ENCODE results near the gene SLC9A1.

SLC9A1 gene

DNA sequence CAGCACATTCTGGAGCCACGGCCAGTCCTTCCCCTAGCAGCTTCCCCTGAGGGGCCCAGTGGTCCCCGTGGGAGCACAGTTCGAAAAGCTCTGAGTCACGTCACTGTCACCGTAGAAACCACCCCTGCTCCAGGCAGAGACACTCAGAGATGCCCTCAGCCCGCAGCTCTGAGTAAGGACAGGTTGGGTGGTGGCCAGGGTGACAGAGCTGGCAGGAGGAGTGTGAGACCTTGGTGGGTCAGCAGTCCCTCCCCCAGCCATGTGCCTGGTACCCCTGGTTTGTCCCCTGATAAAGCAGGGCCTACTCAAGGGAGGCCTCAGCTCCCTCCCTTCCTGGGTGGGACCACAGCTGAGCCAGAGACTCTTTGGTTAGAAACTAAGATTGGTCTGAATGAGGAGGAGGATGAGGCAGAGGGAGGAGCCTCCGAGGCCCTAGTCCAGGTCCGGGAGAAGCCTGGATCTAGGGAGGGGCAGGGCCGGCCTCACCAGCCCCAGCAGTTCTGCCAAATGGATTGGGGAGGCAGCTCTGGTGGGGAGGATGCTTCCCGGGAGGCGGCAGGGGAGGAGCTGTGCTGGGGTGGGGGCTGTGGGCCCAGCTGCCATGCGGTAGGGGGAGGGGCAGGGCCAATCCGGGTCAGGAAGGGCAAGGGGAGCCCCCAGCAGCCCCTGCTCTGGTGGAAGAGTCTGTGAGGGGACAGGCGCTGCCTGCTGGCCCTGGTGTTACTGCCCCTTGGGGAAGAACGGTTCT, 55.2 kb downstream of the SLC9A1 start:
- TF ChIP-seq, protein P1, sequence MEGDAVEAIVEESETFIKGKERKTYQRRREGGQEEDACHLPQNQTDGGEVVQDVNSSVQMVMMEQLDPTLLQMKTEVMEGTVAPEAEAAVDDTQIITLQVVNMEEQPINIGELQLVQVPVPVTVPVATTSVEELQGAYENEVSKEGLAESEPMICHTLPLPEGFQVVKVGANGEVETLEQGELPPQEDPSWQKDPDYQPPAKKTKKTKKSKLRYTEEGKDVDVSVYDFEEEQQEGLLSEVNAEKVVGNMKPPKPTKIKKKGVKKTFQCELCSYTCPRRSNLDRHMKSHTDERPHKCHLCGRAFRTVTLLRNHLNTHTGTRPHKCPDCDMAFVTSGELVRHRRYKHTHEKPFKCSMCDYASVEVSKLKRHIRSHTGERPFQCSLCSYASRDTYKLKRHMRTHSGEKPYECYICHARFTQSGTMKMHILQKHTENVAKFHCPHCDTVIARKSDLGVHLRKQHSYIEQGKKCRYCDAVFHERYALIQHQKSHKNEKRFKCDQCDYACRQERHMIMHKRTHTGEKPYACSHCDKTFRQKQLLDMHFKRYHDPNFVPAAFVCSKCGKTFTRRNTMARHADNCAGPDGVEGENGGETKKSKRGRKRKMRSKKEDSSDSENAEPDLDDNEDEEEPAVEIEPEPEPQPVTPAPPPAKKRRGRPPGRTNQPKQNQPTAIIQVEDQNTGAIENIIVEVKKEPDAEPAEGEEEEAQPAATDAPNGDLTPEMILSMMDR (IDR thresholded peaks at IDR 0.05): no peak
- Histone ChIP-seq H3K27me3 (ENCODE audit: control insufficient read depth, insufficient read depth, low read length) (no peaks in the 10 kb centered on the region), H3K9ac (no peak overlapping the region), H3K4me2 (ENCODE audit: low read length) (no peak overlapping the region), H3K4me1 (peaks cover 4% of the 10 kb centered on the region), H3K27ac (peak overlapping the region; percentile 4), H3K4me3 (ENCODE audit: low read depth, low read length) (no peak overlapping the region), H3K79me2 (no peaks in the 10 kb centered on the region), H2AFZ (peak overlapping the region; percentile 7), H3K9me3 (ENCODE audit: control insufficient read depth, low read length) (no peaks in the 10 kb centered on the region), H3K36me3 (ENCODE audit: control insufficient read depth, insufficient read depth, low read length) (no peaks in the 10 kb centered on the region)

- TF ChIP-seq, protein P1 (IDR thresholded peaks at IDR 0.05): no peak
- Histone ChIP-seq H3K36me3 (ENCODE audit: control insufficient read depth, insufficient read depth, low read length) (no peaks in the 10 kb centered on the region), H3K4me2 (ENCODE audit: low read length) (no peak overlapping the region), H3K4me1 (peaks cover 4% of the 10 kb centered on the region), H3K9ac (no peak overlapping the region), H2AFZ (no peak overlapping the region), H3K4me3 (ENCODE audit: low read depth, low read length) (no peak overlapping the region), H3K27me3 (ENCODE audit: control insufficient read depth, insufficient read depth, low read length) (no peaks in the 10 kb centered on the region), H3K79me2 (no peaks in the 10 kb centered on the region), H3K9me3 (ENCODE audit: control insufficient read depth, low read length) (no peaks in the 10 kb centered on the region), H3K27ac (no peak overlapping the region)
These were observed 55.8 kb downstream of the SLC9A1 start for GRCh38 chr1:27099135-27099586.

GRCh38 chr1:27098431-27099134, 56.3 kb downstream of the SLC9A1 start:
- Histone ChIP-seq H2AFZ (no peak overlapping the region), H3K9ac (no peak overlapping the region), H3K27ac (no peak overlapping the region), H3K4me2 (ENCODE audit: low read length) (no peak overlapping the region), H3K4me3 (ENCODE audit: low read depth, low read length) (no peak overlapping the region), H3K27me3 (ENCODE audit: control insufficient read depth, insufficient read depth, low read length) (no peaks in the 10 kb centered on the region), H3K79me2 (no peaks in the 10 kb centered on the region), H3K9me3 (ENCODE audit: control insufficient read depth, low read length) (no peaks in the 10 kb centered on the region), H3K4me1 (peaks cover 4% of the 10 kb centered on the region), H3K36me3 (ENCODE audit: control insufficient read depth, insufficient read depth, low read length) (no peaks in the 10 kb centered on the region)
- TF ChIP-seq, protein P1 (IDR thresholded peaks at IDR 0.05): no peak

- Histone ChIP-seq H3K4me2 (ENCODE audit: low read length) (no peak overlapping the region), H3K4me1 (peaks cover 4% of the 10 kb centered on the region), H2AFZ (no peak overlapping the region), H3K79me2 (no peaks in the 10 kb centered on the region), H3K4me3 (ENCODE audit: low read depth, low read length) (no peak overlapping the region), H3K9ac (no peak overlapping the region), H3K36me3 (ENCODE audit: control insufficient read depth, insufficient read depth, low read length) (no peaks in the 10 kb centered on the region), H3K27me3 (ENCODE audit: control insufficient read depth, insufficient read depth, low read length) (no peaks in the 10 kb centered on the region), H3K9me3 (ENCODE audit: control insufficient read depth, low read length) (no peaks in the 10 kb centered on the region), H3K27ac (no peak overlapping the region)
- TF ChIP-seq, protein P1 (IDR thresholded peaks at IDR 0.05): peak; percentile 89
These were observed 57.4 kb downstream of the SLC9A1 start for GRCh38 chr1:27097484-27097917.

All from parathyroid adenoma (tissue), 2 donors.